ENCODE results near the gene TPX2. TPM values are rescaled to one million over a fixed set of nuclear protein-coding genes. Genes with fewer than 3 reads are reported as not detected.
"Not testable (repeated sequence)": the region's sequence is repeated elsewhere in the genome, so short reads cannot be mapped to it uniquely, and the experiment has no call there.

The TPX2 gene
- total RNA-seq, 1 experiment from 2014 or later = 101 TPM

GRCh38 chr20:31811796-31812728 is 73.0 kb downstream of the TPX2 start:
- DNase-seq (ENCODE audit: low spot score) = no peak

DNA sequence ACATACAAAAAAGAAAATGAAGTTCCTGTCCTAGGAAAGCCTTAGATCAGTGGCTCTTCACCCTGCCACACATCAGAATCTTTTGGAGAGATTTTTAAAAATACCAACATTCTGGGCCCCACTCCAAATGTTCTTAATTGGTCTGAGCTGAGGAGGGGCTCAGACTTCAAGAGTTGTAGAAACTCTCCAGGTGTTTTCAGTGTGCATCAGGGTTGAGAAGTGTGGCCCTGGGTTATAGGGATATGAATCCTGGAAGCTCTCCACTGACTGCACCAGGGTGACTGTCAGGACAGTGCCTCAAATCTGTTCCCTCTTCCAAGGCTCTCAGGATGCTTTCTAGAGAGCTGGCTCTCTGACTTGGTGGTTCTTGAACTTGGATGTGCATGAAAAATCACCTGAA is 74.5 kb downstream of the TPX2 start:
- no peak for DNase-seq (ENCODE audit: low spot score)

- not testable (repeated sequence) for DNase-seq (ENCODE audit: low spot score)
Observed at GRCh38 chr20:31814142-31814541, 75.1 kb downstream of the TPX2 start.

DNA sequence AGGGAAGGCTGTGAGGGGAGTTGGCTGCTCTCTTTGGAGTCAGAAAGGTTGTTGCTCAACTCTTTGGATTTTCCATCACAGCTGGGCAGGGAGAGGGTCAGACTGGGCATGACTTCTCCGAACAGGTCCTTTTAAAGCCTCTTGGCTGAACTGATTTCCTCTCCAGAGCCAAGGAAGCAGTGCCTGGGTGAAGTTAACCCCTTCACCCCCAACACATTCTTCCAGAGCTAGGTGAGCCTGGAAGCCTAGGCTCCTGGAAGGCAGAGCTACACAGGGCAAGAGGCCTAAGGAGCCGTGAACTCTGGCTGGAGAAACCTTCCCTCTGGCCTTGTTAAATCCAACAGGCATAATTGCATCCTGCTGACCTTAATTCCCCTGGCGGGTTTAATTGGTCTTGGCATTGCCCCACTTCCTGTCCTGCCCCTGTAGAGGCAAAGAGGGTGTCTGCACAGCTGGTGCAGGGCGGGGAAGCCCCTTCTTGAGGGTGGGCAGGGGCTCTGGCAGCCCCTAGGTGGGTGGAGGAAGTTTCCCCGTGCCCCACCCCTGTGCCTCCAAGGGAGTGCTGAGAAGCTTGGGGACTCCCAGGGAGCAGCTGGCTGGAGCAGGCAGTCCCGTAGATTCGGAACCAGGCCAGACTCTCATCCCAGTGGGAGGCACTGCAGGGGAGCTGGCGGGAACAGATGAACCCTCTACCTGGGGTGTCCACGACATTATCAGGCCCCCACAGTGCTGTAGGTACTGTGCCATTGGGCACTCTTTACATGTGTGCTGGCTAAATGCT is 76.5 kb downstream of the TPX2 start:
- peak; percentile 42 for DNase-seq (ENCODE audit: low spot score)

DNA sequence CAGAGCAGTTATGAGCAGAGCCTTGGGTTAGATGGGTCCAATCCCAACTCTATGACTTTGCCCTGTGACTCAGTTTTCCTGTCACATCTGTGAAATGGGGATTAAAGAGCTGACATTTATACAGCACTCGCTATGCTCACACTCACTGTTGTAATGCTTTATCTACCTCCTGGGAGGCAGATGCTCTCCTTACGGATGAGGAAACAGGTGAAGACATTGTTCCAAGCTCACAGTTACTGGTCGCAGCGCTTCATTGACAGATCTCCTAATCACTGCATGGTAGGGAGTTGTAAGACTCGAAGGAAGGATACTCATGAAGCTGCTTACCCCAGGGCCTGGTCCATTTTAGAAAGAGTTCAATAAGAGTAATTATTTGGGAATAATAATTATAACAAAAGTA is 77.1 kb downstream of the TPX2 start:
- no peak for DNase-seq (ENCODE audit: low spot score)

DNA sequence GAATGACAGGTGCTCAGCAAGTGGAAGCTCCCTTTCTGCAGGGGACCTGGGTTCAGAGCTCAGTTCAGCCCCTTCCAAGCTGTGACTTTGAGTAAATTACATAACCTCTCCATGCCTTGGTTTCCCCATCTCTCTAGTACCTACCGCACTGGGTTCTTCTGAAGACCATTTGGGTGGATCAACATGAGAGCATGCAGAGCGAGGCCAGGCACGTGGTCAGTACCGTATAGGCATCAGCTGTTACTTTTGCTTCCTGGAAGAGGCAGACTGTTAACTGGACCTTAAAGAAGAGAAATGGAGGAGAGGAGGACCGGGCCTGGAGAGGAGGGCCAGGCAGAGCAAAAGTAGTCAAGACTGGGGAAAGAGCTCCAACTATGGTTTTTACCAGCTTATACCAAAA is 78.4 kb downstream of the TPX2 start:
- DNase-seq (ENCODE audit: low spot score) = no peak

GRCh38 chr20:31818376-31818908 is 79.4 kb downstream of the TPX2 start:
- DNase-seq (ENCODE audit: low spot score) = no peak

DNA sequence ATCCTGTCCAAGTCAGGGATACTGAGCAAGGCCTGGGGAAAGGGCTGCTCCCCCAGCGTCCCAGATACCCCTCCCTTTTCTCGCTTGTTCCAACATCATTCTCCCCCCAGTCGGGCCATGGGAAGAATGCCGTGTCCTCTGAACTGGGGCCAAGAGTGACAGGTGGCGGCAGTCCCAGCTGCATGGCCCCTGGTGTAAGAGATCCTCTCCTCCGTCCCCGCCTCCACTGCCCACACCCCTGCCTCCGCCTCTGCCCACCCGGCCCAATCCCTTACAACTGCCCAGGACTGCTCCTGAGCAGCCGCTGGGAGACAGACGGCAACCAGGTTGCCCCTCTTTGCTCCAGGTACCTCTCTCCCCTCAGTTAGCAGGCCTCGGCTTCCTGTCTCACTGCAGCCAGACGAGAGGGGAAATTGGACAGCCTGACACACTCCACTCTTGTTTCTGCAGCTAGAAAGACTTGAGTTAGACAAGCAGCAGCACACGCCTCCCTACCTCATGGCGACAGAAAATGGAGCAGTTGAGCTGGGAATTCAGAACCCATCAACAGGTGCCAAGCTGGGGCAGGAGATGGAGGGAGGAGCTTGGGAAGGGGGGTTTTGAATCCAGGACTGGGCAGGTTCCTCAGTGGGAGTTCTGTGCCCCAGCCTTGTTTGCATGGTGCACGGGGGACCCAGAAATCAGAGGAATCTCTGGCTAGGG is 80.1 kb downstream of the TPX2 start, which contains the start of gene MYLK2:
MYLK2 (plus strand) TSS at position 274 of the 702 bp plus-strand sequence; CDS start at position 499, 225 bp downstream.
- no peak for DNase-seq (ENCODE audit: low spot score)

- no peak for DNase-seq (ENCODE audit: low spot score)
Observed at GRCh38 chr20:31820228-31820627, 81.1 kb downstream of the TPX2 start.

- no peak for DNase-seq (ENCODE audit: low spot score)
Observed at GRCh38 chr20:31821427-31821826, 82.3 kb downstream of the TPX2 start.

DNA sequence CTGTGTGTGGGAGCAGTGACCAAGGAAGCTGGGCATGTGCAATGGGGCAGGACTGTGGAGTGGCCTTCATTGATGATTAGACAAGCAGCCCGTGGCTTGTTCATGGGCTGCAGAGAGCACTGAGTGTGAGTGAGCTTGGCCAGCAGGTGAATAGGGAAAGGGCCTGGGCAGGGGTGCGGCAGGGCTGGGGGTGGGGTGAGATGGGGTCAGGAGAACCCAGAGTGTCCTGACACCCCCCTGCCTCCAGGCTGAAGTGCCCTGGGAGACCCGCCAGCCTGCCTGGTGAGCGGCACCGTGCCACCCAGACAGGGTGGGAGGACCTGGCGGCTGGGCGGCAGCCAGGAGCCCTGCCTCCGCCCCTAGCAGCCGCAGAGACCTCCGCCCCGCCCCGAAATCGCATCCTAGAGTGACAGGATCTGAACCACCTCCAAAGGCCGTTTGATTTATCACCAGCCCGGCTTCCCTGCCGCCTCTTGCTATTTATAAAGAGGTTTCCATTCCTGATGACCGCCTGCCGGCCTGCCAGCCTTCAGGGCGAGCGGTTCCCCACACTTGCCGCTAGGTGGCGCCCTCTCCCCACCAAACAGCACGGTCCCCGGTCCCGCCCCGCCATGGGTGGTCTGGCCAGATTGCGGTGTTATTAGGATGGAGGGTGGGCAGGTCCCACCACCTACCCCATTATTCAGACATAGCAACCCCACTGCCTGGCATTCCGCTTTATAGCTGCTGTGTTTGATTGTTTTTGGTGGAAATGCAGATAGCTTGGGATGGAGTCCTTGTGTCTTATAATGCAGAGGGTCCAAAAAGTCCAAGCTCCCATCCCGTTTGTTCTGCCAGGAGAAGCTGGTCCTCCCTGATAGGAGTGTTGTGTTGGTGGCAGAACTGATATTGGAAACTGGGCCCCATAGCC is 83.6 kb downstream of the TPX2 start:
- DNase-seq (ENCODE audit: low spot score) = peak; percentile 88

GRCh38 chr20:31823360-31824124 is 84.5 kb downstream of the TPX2 start:
- no peak for DNase-seq (ENCODE audit: low spot score)

GRCh38 chr20:31824125-31824485 is 85.0 kb downstream of the TPX2 start:
- no peak for DNase-seq (ENCODE audit: low spot score)

GRCh38 chr20:31824554-31825313 is 85.6 kb downstream of the TPX2 start:
- DNase-seq (ENCODE audit: low spot score) = no peak

DNA sequence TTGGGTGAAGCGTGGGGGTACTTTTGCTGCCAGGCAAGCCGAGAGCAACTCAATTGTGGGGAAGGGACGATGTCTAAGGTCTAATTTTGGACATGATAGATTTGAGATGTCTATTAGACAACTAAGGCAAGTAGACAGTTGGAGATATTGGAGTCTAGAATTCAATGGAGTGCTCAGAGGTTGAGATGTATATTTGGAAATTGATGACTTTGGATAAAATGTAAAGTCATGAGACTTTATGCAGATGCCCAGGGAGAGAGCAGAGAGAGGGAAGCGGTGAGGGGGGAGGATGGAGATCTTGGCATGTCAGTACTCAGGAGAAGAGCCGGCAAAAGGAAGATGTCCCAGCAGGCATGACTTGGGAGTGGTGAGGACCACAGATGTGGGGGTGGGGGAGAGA is 87.0 kb downstream of the TPX2 start:
- no peak for DNase-seq (ENCODE audit: low spot score)

DNA sequence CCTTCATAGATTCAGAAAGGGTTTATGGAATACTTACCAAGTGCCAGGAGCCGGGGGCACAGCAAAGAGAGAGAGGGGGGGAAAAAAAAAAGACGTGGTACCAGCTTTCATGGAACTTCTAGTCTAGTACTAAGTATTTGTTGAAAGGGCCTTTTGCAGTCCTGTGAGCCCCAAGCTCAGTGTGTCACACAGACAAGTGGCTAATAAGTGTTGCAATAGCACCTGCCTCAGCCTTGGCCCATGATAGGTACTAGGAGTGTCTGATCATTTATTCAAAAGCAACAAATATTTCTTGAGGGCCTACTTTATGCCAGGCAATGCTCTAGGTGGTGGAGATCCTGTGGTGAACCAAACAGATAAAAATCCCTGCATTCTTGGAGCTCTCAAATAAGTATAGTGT is 88.0 kb downstream of the TPX2 start:
- DNase-seq (ENCODE audit: low spot score) = no peak

DNA sequence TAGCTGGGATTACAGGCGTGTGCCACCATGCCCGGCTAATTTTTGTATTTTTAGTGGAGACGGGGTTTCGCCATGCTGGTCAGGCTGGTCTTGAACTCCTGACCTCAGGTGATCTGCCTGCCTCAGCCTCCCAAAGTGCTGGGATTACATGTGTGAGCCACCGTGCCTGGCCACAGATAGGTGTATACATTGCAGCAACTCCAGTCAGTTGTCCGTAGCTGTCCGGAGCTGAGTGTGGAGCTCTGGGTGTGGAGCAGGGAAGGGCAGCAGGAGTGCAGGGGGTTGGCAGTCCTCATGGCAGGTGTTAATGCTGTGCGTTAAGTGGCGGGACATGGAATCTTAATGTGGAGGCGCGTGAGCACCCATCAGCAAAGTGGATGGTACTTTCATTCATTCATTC is 88.9 kb downstream of the TPX2 start:
- DNase-seq (ENCODE audit: low spot score) = not testable (repeated sequence)

DNA sequence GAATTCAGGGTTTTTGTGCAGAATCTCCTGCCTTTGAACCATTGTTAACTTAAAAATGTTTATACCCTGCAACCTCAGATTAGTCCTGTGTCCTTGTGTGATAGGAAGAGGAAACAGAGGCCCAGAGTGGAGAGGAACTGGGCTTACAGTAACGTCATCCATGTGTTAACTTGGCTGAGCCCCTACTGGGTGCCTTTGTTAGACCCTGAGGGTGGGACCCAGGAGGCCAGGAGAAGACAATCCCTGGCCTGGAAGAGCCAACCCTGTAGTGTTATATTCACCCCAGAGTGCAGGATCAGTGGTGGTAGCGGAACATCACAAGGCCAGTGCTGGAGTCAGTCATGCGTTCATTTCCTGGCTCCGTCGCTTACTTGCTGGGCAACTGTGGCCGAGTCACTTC is 90.6 kb downstream of the TPX2 start:
- DNase-seq (ENCODE audit: low spot score) = no peak

GRCh38 chr20:31830406-31830981 is 91.4 kb downstream of the TPX2 start:
- DNase-seq (ENCODE audit: low spot score) = no peak
